NB4 (cell line): ENCODE measurements around the gene LANCL2.

Experiments
- MYC ChIP-seq: IDR thresholded peaks from 2 replicates; pipeline ENCODE4 v1.6.1; 2011; ENCODE audit warnings: low read depth, low read length
- POLR2A ChIP-seq: IDR thresholded peaks from 2 replicates; pipeline ENCODE4 v1.6.1; 2011; ENCODE audit warnings: mild to moderate bottlenecking; ENCODE audit not compliant: insufficient read length; ENCODE audit errors: extremely low read depth
- TF ChIP-seq, protein P1 (sequence below): IDR thresholded peaks from one replicate; pipeline ENCODE4 v1.5.1; 2012; ENCODE audit warnings: low read depth, low read length
- TF ChIP-seq, protein P2 (sequence below): IDR thresholded peaks from 2 replicates; pipeline ENCODE4 v1.6.1; 2011; ENCODE audit warnings: low read depth, low read length

DNA sequence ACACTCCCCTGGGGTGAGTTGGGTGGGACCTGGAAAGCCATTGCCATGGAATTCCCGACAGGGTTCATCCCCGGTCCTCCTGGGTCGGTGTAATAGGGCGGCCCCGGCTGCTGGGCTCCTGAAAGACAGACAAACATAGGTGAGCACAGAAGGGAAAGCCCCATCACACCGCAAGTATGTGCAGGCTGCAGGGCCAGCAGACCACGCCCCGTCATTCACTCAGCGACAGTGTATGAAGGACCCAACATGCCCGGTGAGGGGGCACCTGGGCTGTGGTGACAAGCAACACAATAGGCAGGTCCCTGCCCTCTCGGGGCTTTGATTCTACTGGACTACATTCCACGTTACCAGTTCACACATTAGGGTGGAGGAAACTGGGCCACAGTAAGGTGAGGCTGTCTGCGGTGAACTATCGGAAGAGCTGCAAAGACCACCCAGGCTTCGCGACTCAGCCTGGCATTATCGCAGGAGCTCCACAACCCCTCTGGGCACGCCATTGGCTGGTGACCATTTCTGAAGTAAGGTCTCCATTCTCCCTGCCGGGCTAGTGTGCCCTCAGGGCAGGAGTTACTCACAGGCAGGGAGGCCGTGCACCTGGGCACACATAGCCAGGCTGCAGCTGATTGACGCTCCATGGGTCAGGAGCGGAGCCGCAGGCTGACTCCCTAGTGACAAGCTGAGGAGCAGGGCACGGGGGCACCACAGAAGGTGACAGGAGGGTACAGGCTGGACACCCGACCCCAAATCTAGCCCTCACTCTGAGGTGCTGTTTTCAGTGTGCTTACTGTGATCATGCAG, 108.0 kb downstream of the LANCL2 start:
- TF ChIP-seq, protein P1, sequence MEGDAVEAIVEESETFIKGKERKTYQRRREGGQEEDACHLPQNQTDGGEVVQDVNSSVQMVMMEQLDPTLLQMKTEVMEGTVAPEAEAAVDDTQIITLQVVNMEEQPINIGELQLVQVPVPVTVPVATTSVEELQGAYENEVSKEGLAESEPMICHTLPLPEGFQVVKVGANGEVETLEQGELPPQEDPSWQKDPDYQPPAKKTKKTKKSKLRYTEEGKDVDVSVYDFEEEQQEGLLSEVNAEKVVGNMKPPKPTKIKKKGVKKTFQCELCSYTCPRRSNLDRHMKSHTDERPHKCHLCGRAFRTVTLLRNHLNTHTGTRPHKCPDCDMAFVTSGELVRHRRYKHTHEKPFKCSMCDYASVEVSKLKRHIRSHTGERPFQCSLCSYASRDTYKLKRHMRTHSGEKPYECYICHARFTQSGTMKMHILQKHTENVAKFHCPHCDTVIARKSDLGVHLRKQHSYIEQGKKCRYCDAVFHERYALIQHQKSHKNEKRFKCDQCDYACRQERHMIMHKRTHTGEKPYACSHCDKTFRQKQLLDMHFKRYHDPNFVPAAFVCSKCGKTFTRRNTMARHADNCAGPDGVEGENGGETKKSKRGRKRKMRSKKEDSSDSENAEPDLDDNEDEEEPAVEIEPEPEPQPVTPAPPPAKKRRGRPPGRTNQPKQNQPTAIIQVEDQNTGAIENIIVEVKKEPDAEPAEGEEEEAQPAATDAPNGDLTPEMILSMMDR = no peak
- TF ChIP-seq, protein P2, sequence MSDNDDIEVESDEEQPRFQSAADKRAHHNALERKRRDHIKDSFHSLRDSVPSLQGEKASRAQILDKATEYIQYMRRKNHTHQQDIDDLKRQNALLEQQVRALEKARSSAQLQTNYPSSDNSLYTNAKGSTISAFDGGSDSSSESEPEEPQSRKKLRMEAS = no peak
- TF ChIP-seq POLR2A (no peak), MYC (no peak)
